Gastrocnemius medialis (tissue), 4 donors: ENCODE results near the gene CTCF.

Source experiments
- CTCF ChIP-seq, 5 experiments: fragments of 450-650 bp in 3 of 5; fragments of 200-600 bp in 2 of 5; sonication (generic) in 2 of 5; IDR thresholded peaks in 4 of 5; conservative IDR thresholded peaks in 1 of 5; 1 replicate in 4 of 5; 2 replicates in 1 of 5; pipeline ENCODE4 v1.5.1; 2016 to 2019; ENCODE audit warnings: antibody characterized with exemption in 5 of 5, mild to moderate bottlenecking in 3 of 5, moderate library complexity in 3 of 5
- POLR2A ChIP-seq, 2 donors: fragments of 450-650 bp; IDR thresholded peaks; one replicate each; pipeline ENCODE4 v1.6.1; 2017; ENCODE audit warnings: antibody characterized with exemption in 2 of 2, mild to moderate bottlenecking in 2 of 2, moderate library complexity in 2 of 2

GRCh38 chr16:67516296-67517154 lies 45.8 kb upstream of the CTCF start:
- TF ChIP-seq CTCF (IDR thresholded peaks at IDR 0.05 in 4 of 5, conservative IDR thresholded peaks at IDR 0.05 in 1 of 5) (no peak), POLR2A (IDR thresholded peaks at IDR 0.05) (no peak)
